Measurements from ENCODE around the gene CCR6.

GRCh38 chr6:167105060-167105459 is 17.8 kb upstream of the CCR6 start:
- TF ChIP-seq ZNF17 (CRISPR knock-in tag; IDR thresholded peaks at IDR 0.05) = no peak
- no peak for TF ChIP-seq CTCF (CRISPR knock-in tag; IDR thresholded peaks at IDR 0.05)
- no peak for TF ChIP-seq ZNF263 (CRISPR knock-in tag; IDR thresholded peaks at IDR 0.05)

Data from HepG2 (cell line).